Keratinocyte (primary cell): ENCODE measurements around the gene ARL6IP6. TPM values are rescaled to one million over a fixed set of nuclear protein-coding genes. Genes with fewer than 3 reads are reported as not detected.

Source experiments
- DNase-seq: peaks from one replicate; pipeline ENCODE4 v3.0.0-alpha.2; 2011; ENCODE audit warnings: low read depth, missing footprints, low spot score
- FAIRE-seq: peaks from 2 replicates; lab custom pipeline; 2011; peaks lifted over from hg19 to GRCh38; lab: Jason Lieb, UNC
- H2AFZ ChIP-seq: 2 replicates; pipeline ENCODE4 v1.6.0; 2012; ENCODE audit warnings: low read length, control low read depth, inconsistent platforms; ENCODE audit not compliant: control insufficient read depth
- H3K27ac ChIP-seq: 2 replicates; pipeline ENCODE4 v1.5.1; 2011; ENCODE audit warnings: low read length; ENCODE audit not compliant: control insufficient read depth, insufficient read depth
- H3K27me3 ChIP-seq: 3 replicates; pipeline ENCODE4 v1.6.0; 2011; ENCODE audit warnings: low read length; ENCODE audit not compliant: control insufficient read depth, insufficient read depth; ENCODE audit errors: extremely low read depth
- H3K36me3 ChIP-seq, 2 experiments: 2 replicates in 1 of 2; 3 replicates in 1 of 2; pipeline ENCODE4 v1.5.1; 2011; ENCODE audit warnings: low read length in 2 of 2, mild to moderate bottlenecking in 1 of 2; ENCODE audit not compliant: control insufficient read depth in 2 of 2, insufficient read depth in 2 of 2; ENCODE audit errors: extremely low read depth in 1 of 2
- H3K4me1 ChIP-seq: 3 replicates; pipeline ENCODE4 v1.5.1; 2011; ENCODE audit warnings: low read length; ENCODE audit not compliant: control insufficient read depth, insufficient read depth; ENCODE audit errors: extremely low read depth
- H3K4me2 ChIP-seq: 3 replicates; pipeline ENCODE4 v1.6.0; 2011; ENCODE audit warnings: low read depth, low read length; ENCODE audit not compliant: control insufficient read depth, insufficient read depth; ENCODE audit errors: extremely low read depth
- H3K4me3 ChIP-seq, 3 experiments: fragments of 200-600 bp in 1 of 3; sonication (generic) in 1 of 3; 2 replicates in 2 of 3; 3 replicates in 1 of 3; pipeline ENCODE4 v1.5.1; 2011 to 2016; ENCODE audit warnings: low read length in 3 of 3, mild to moderate bottlenecking in 3 of 3, control low read depth in 2 of 3, inconsistent platforms in 1 of 3, low read depth in 1 of 3, mixed read lengths in 1 of 3, mixed run types in 1 of 3, moderate library complexity in 1 of 3; ENCODE audit not compliant: control insufficient read depth in 2 of 3, insufficient read depth in 2 of 3; ENCODE audit errors: extremely low read depth in 1 of 3
- H3K79me2 ChIP-seq: 2 replicates; pipeline ENCODE4 v1.6.0; 2012; ENCODE audit warnings: low read length; ENCODE audit not compliant: control insufficient read depth, insufficient read depth
- H3K9ac ChIP-seq: 3 replicates; pipeline ENCODE4 v1.6.0; 2011; ENCODE audit warnings: low read length; ENCODE audit not compliant: control insufficient read depth, insufficient read depth; ENCODE audit errors: extremely low read depth
- H3K9me1 ChIP-seq: 3 replicates; pipeline ENCODE4 v1.6.0; 2011; ENCODE audit warnings: low read length; ENCODE audit not compliant: control insufficient read depth, insufficient read depth; ENCODE audit errors: extremely low read depth
- H3K9me3 ChIP-seq: 2 replicates; pipeline ENCODE4 v1.5.1; 2012; ENCODE audit warnings: low read depth, low read length; ENCODE audit not compliant: control insufficient read depth
- H4K20me1 ChIP-seq: 3 replicates; pipeline ENCODE4 v1.6.0; 2011; ENCODE audit warnings: low read length; ENCODE audit not compliant: control insufficient read depth, insufficient read depth; ENCODE audit errors: extremely low read depth
- CTCF ChIP-seq, 3 experiments: IDR thresholded peaks in 1 of 3; conservative IDR thresholded peaks in 1 of 3; optimal IDR thresholded peaks in 1 of 3; 2 replicates in 2 of 3; 3 replicates in 1 of 3; pipeline versions ENCODE3 to v1.5.1; 2011; ENCODE audit warnings: low read length in 3 of 3, mild to moderate bottlenecking in 3 of 3, moderate library complexity in 2 of 3, control low read depth in 1 of 3, inconsistent platforms in 1 of 3; ENCODE audit not compliant: insufficient read depth in 2 of 3; ENCODE audit errors: extremely low read depth in 1 of 3
- EZH2 ChIP-seq: IDR thresholded peaks from one replicate; pipeline ENCODE4 v1.6.1; 2012; ENCODE audit warnings: inconsistent platforms, mild to moderate bottlenecking, low read length, moderate library complexity
- dilution Hi-C: fragments of 300-500 bp; cut with MboI; formaldehyde crosslinking; loops from one replicate; pipeline ENCODE4 v1.7.0; 2020; ENCODE audit warnings: low sequenced_read_pairs; ENCODE audit not compliant: extremely low pct_ligation_motif_present
- polyA plus RNA-seq, 5 experiments: library from polyadenylated mRNA; depleted of rRNA in 3 of 5; stranded (reverse) in 3 of 5; stranded (forward) in 1 of 5; unstranded in 1 of 5; fragments of >200 nt; gene quantifications; 1 replicate in 1 of 5; 2 replicates in 3 of 5; 3 replicates in 1 of 5; pipeline versions ENCODE4 v1.2.1 to v1.2.3, GENCODE V29; 2011 to 2012; ENCODE audit warnings: missing spikeins in 2 of 5, low read depth in 1 of 5, low replicate concordance in 1 of 5

Gene ARL6IP6
- polyA plus RNA-seq, 1 donor (not counting 4 experiments of a cell fraction or from before 2014, with no cell fraction given), result 52.5 TPM

DNA sequence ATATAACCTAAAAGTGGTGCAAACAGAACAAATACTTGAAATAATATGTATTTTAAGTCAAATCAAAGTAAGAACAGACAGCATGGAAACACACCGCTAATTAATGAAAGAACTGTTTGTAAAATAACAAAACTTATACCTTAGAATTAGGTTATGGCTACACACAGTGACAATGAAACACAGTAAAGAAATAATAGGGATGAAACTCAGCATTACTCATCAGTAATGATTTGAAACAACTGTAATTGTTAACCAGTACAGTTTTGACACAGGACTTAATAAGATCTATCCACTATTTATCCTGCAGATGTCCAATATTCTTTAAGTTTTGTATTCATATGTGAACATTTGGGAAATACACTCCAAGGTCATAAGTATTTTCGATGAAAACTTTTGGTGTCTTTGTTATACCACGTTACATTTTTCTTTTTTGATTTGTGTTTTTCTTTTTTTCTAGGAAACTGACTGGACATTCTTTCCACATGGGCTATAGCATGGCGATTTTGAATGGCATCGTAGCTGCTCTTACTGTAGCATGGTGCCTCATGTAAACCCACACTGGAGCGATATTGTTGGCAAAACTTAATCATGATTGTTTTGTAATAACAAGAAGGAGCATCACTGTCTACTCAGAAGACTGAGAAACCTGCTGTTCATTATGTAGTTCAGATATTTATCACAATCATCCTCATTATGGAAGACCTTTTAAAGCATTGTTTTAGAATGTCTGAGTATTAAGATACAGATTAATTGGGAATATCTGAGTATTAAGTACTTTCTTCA, 41.1 kb downstream of the ARL6IP6 start:
- FAIRE-seq (no peak), DNase-seq (no peak)
- no peak overlapping the region for H2AFZ ChIP-seq

GRCh38 chr2:152761214-152761613, 42.8 kb downstream of the ARL6IP6 start:
- no peaks in the 10 kb centered on the region for H3K9me1 ChIP-seq
- H2AFZ ChIP-seq, result no peak overlapping the region
- no peaks in the 10 kb centered on the region for H3K27me3 ChIP-seq
- H3K36me3 ChIP-seq, result peaks cover 1 to 4% of the 10 kb centered on the region in 2 experiments
- TF ChIP-seq EZH2 (no peak), CTCF (optimal IDR thresholded peaks at IDR 0.05 in 1 of 3, IDR thresholded peaks at IDR 0.05 in 1 of 3, conservative IDR thresholded peaks at IDR 0.05 in 1 of 3; ENCODE audit: extremely low read depth in 1 of 3, insufficient read depth in 2 of 3, low read length in 3 of 3) (no peak)
- DNase-seq (no peak), FAIRE-seq (no peak)
- no peaks in the 10 kb centered on the region for H3K9me3 ChIP-seq
- H3K4me1 ChIP-seq, result no peaks in the 10 kb centered on the region
- no peaks in the 10 kb centered on the region for H3K79me2 ChIP-seq
- no peak overlapping the region for H3K27ac ChIP-seq
- no peak overlapping the region for H3K9ac ChIP-seq
- dilution Hi-C loops, result no loop called here
- no peaks in the 10 kb centered on the region for H4K20me1 ChIP-seq
- H3K4me3 ChIP-seq, result no peak overlapping the region
- H3K4me2 ChIP-seq, result no peak overlapping the region

More for the DNA sequence above, 41.1 kb downstream of the ARL6IP6 start:
- Histone ChIP-seq H3K79me2 (no peaks in the 10 kb centered on the region), H3K4me1 (no peaks in the 10 kb centered on the region), H3K36me3 (peaks cover 1 to 5% of the 10 kb centered on the region in 2 experiments), H4K20me1 (no peaks in the 10 kb centered on the region), H3K4me2 (no peak overlapping the region), H3K27me3 (no peaks in the 10 kb centered on the region), H3K4me3 (no peak overlapping the region), H3K9ac (no peak overlapping the region), H3K9me1 (no peaks in the 10 kb centered on the region), H3K27ac (no peak overlapping the region), H3K9me3 (no peaks in the 10 kb centered on the region)
- dilution Hi-C loops, result no loop called here
- TF ChIP-seq EZH2 (no peak), CTCF (optimal IDR thresholded peaks at IDR 0.05 in 1 of 3, IDR thresholded peaks at IDR 0.05 in 1 of 3, conservative IDR thresholded peaks at IDR 0.05 in 1 of 3; ENCODE audit: extremely low read depth in 1 of 3, insufficient read depth in 2 of 3, low read length in 3 of 3) (no peak)
